Lower leg skin (tissue), 4 donors: ENCODE results near the gene VPS33B. TPM values are rescaled to one million over a fixed set of nuclear protein-coding genes. Genes with fewer than 3 reads are reported as not detected.
"Not testable (repeated sequence)": the region's sequence is repeated elsewhere in the genome, so short reads cannot be mapped to it uniquely, and the experiment has no call there.

Experiments
- DNase-seq, 2 donors: peaks; one replicate each; pipeline ENCODE4 v3.0.0-alpha.2; 2019; ENCODE audit warnings: low spot score in 2 of 2
- H3K4me3 ChIP-seq: fragments of 200-600 bp; sonication (generic); 2 replicates; pipeline ENCODE4 v1.5.1; 2017; ENCODE audit warnings: mild to moderate bottlenecking, low read depth; ENCODE audit not compliant: poor library complexity, severe bottlenecking
- CTCF ChIP-seq, 3 donors: fragments of 450-650 bp; IDR thresholded peaks; one replicate each; pipeline ENCODE4 v1.5.1; 2016; ENCODE audit warnings: antibody characterized with exemption in 3 of 3, mild to moderate bottlenecking in 3 of 3, moderate library complexity in 2 of 3
- POLR2A ChIP-seq, 2 donors: fragments of 450-650 bp; IDR thresholded peaks; one replicate each; pipeline ENCODE4 v1.6.1; 2016 to 2017; ENCODE audit warnings: antibody characterized with exemption in 2 of 2, mild to moderate bottlenecking in 1 of 2, moderate library complexity in 1 of 2
- WGBS, 2 donors: methylation state at CpG; one replicate each; pipeline ENCODE4 v1.1.5; 2018; 5-methylcytosine and 5-hydroxymethylcytosine counted together
- intact Hi-C: fragments of 100-400 bp; cut with DNase I; formaldehyde crosslinking; loops from one replicate; pipeline ENCODE4 v1.15.0; 2023; ENCODE audit warnings: low total_unique reads
- total RNA-seq, 4 donors: library from RNA; depleted of rRNA; stranded (reverse); fragments of >200 nt; gene quantifications; one replicate each; pipeline ENCODE4 v1.1.0, GENCODE V29; 2016

The VPS33B gene
- total RNA-seq, 4 donors from 2014 or later: 9.5 to 16.4 (median 12.9) TPM

DNA sequence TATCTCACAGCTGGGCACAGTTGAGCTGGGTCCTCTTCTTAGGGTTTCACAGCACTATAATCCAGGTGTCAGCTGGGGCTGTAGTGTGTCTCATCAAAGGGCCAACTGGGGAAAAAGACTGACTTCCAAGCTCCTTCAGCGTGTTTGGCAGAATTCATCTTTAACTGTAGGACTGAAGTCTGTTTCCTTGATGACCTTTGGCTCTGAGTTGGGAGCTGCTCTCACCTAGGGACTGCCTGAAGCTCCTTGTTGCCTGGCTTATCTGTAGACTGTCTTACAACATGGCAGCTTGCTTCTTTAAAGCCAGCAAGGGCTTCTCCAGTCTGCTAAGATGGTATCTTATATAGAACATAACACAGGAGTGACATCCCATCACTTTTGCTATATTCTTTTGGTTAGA lies 5.3 kb upstream of the VPS33B start:
- TF ChIP-seq POLR2A (IDR thresholded peaks at IDR 0.05) (no peak), CTCF (IDR thresholded peaks at IDR 0.05) (no peak)
- no peak for DNase-seq
- 56 to 85% methylated on average over 1 of the region's 1 CpG for WGBS, 2 donors
- no peak overlapping the region for H3K4me3 ChIP-seq
- intact Hi-C loops: no loop called here

DNA sequence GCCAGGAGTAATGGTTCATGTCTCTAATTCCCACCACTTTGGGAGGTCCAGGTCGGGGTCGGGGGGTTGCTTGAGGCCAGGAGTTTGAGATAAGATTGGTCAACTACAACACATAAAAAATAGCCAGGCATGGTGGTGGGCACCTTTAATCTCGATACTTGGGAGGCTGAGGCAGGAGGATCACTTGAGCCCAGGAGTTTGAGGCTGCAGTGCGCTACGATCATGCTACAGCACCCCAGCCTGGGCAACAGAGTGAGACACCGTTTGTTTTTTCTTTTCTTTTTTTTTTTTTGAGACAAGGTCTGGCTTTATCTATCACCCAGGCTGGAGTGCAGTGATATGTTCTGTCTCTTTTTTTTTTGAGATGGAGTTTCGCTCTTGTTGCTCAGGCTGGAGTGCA lies 1.3 kb upstream of the VPS33B start:
- DNase-seq: no peak

GRCh38 chr15:91022832-91023129 lies 387 bp upstream of the VPS33B start:
- peak overlapping the region; percentile 89 for H3K4me3 ChIP-seq
- TF ChIP-seq POLR2A (IDR thresholded peaks at IDR 0.05) (no peak), CTCF (IDR thresholded peaks at IDR 0.05) (no peak)
- DNase-seq: no peak
- 14 to 21% methylated on average over 1 of the region's 1 CpG for WGBS, 2 donors
- intact Hi-C loops: no loop called here

More for the DNA sequence above, 1.3 kb upstream of the VPS33B start:
- intact Hi-C loops: no loop called here
- no peak for TF ChIP-seq POLR2A (IDR thresholded peaks at IDR 0.05)
- no peak for TF ChIP-seq CTCF (IDR thresholded peaks at IDR 0.05)
- H3K4me3 ChIP-seq: no peak overlapping the region
- WGBS, 2 donors: 91 to 94% methylated on average over 7 of the region's 7 CpGs

DNA sequence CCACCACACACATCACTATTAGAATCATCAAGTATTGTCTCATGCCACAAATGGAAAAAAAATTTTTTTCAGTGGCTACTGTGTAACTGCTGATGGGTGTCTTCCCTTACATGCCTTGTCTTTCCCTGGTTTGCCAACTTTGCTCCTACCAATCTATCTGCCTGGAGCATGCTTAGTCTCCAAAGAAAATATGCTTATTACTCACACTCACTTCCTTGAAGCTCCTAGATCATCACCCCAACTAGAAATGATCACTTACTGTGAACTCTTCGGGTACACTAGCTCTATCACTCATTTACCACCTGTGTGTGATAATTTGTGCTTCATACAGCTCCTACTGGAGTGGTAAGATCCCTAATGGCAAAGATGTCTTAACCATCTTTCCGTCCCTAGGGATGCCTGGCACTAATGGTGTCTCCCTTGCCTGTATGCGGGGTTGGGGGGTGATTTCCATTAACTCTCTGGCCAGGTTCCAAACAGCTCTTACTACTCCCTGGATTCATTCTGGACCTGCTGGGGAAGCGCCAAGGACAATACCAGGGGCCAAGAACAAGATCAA lies 799 bp downstream of the VPS33B start:
- intact Hi-C loops: no loop called here
- H3K4me3 ChIP-seq: peak overlapping the region; percentile 89
- 4 to 6% methylated on average over 4 of the region's 4 CpGs for WGBS, 2 donors
- DNase-seq: no peak
- TF ChIP-seq CTCF (IDR thresholded peaks at IDR 0.05) (no peak), POLR2A (IDR thresholded peaks at IDR 0.05) (no peak)

- WGBS, 2 donors: 60 to 73% methylated on average over 3 of the region's 3 CpGs
- intact Hi-C loops: no loop called here
- TF ChIP-seq POLR2A (IDR thresholded peaks at IDR 0.05) (no peak), CTCF (IDR thresholded peaks at IDR 0.05) (no peak)
- no peak overlapping the region for H3K4me3 ChIP-seq
- DNase-seq: no peak
Observed at GRCh38 chr15:91018158-91018557, 4.2 kb downstream of the VPS33B start.

GRCh38 chr15:91017716-91018115 lies 4.7 kb downstream of the VPS33B start:
- no peak overlapping the region for H3K4me3 ChIP-seq
- TF ChIP-seq CTCF (IDR thresholded peaks at IDR 0.05) (no peak), POLR2A (IDR thresholded peaks at IDR 0.05) (no peak)
- intact Hi-C loops: no loop called here
- no peak for DNase-seq
- 68 to 83% methylated on average over 5 of the region's 5 CpGs for WGBS, 2 donors

DNA sequence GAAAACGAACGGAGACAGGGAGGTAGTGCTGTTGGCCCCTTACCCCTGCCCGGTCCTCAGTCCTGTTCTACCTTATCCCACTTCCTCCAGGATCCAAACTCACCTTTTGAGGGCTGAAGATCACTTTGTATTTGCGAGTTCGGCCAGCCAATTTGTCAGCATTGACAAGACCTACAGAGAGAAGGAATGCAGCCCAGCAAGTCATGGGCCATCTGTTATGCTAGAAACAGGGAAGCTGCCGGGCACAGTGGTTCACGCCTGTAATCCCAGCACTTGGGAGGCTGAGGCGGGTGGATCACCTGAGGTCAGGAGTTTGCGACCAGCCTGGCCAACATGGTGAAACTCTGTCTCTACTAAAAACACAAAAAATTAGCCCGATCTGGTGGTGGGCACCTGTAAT lies 8.7 kb downstream of the VPS33B start:
- intact Hi-C loops, DNase-seq, H3K4me3 ChIP-seq: not testable (repeated sequence)
- WGBS, 2 donors: 90 to 96% methylated on average over 10 of the region's 10 CpGs
